B cell (primary cell): Measurements from ENCODE around the gene SDK1.

ENCODE experiments used
- CTCF ChIP-seq: fragments of 200-600 bp; IDR thresholded peaks from one replicate; pipeline ENCODE4 v1.8.0; 2022; ENCODE audit warnings: antibody characterized with exemption, mild to moderate bottlenecking
- EZH2 ChIP-seq: IDR thresholded peaks from 2 replicates; pipeline ENCODE4 v1.6.1; 2012; ENCODE audit warnings: borderline replicate concordance, low read depth, mild to moderate bottlenecking, moderate library complexity, low read length; ENCODE audit not compliant: insufficient read depth, poor library complexity, severe bottlenecking

DNA sequence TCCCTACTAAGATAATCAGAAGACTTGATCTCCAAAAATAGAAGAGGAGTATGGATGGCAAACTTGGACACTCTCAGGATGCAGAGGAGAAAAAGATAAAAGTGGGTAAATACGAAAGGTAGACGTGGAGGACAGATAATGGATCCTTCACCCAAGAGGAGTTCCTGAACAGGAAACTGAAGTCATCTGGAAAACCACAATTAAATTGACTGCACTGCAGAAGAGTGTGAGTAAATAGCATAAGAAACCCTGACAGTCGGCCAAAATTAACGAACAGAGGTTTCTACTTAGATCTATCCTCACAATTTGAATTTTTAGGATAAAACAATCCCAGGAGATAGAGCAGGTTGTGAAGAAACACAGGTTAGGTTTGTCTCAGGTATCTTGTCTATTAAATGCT is 70.5 kb downstream of the SDK1 start:
- no peak for TF ChIP-seq CTCF
- TF ChIP-seq EZH2, result no peak
